ENCODE measurements around the gene FRS3. TPM values are rescaled to one million over a fixed set of nuclear protein-coding genes. Genes with fewer than 3 reads are reported as not detected.

The FRS3 gene
- total and polyA plus RNA-seq, 2 of the 13 experiments (the other 11 are each of a cell fraction or from before 2014, with no cell fraction given): 3.0 to 7.4 TPM

GRCh38 chr6:41787219-41787917 lies 7.7 kb upstream of the FRS3 start, which contains the start of gene TOMM6 (continued):
- TF ChIP-seq ATF7-NPFF (CRISPR knock-in tag; IDR thresholded peaks at IDR 0.05; ENCODE audit: low read depth) (peak; percentile 72; the same call in 1 of the 2 replicates), ZBTB46 (CRISPR knock-in tag; IDR thresholded peaks at IDR 0.05; ENCODE audit: borderline replicate concordance) (no peak), REL (CRISPR knock-in tag; conservative IDR thresholded peaks at IDR 0.05) (peak; percentile 48; the same call in 1 of the 2 replicates), ZNF558 (CRISPR knock-in tag; IDR thresholded peaks at IDR 0.05; ENCODE audit: borderline replicate concordance) (no peak), ZNF234 (CRISPR knock-in tag; conservative IDR thresholded peaks at IDR 0.05) (no peak), HNRNPL (IDR thresholded peaks at IDR 0.05; ENCODE audit: low read depth, low read length) (0 out of 2 replicates have a peak, but pooled peaks have one; percentile 30), ZNF335 (CRISPR knock-in tag; IDR thresholded peaks at IDR 0.05) (no peak; the same call in 1 of the 2 replicates), ZNF354B (CRISPR knock-in tag; IDR thresholded peaks at IDR 0.05) (peak; percentile 91; the same call in 1 of the 2 replicates), NR2F6 (IDR thresholded peaks at IDR 0.05) (no peak), NR2F6 (CRISPR knock-in tag; IDR thresholded peaks at IDR 0.05) (peak; percentile 63; the same call in 1 of the 2 replicates), ZFY (CRISPR knock-in tag; IDR thresholded peaks at IDR 0.05) (peak; percentile 96), RXRB (CRISPR knock-in tag; IDR thresholded peaks at IDR 0.05; ENCODE audit: borderline replicate concordance) (peak; percentile 79; the same call in 1 of the 2 replicates), JDP2 (CRISPR knock-in tag; IDR thresholded peaks at IDR 0.05; ENCODE audit: borderline replicate concordance) (no peak), FOXK1 (CRISPR knock-in tag; IDR thresholded peaks at IDR 0.05; ENCODE audit: borderline replicate concordance, low read depth) (peak; percentile 93; the same call in 1 of the 2 replicates), YY1 (IDR thresholded peaks at IDR 0.05; ENCODE audit: insufficient read depth, insufficient replicate concordance, low read depth, low read length) (peak; percentile 96), TEAD3 (CRISPR knock-in tag; optimal IDR thresholded peaks at IDR 0.05; ENCODE audit: borderline replicate concordance) (peak; percentile 69), SOX13 (IDR thresholded peaks at IDR 0.05) (no peak), SOX13 (CRISPR knock-in tag; conservative IDR thresholded peaks at IDR 0.05 in 1 of 2, IDR thresholded peaks at IDR 0.05 in 1 of 2) (peak in 1 of 2 experiments; percentile 68; a peak in 3 of 4 replicates), PPARG (CRISPR knock-in tag; conservative IDR thresholded peaks at IDR 0.05) (no peak; the same call in 1 of the 2 replicates), TCF7L2 (IDR thresholded peaks at IDR 0.05; ENCODE audit: low read depth, low read length) (no peak), KDM5A (IDR thresholded peaks at IDR 0.05; ENCODE audit: borderline replicate concordance, low read length) (peak; percentile 95), KLF12 (CRISPR knock-in tag; IDR thresholded peaks at IDR 0.05; ENCODE audit: borderline replicate concordance) (0 out of 2 replicates have a peak, but pooled peaks have one; percentile 57), MIXL1 (CRISPR knock-in tag; IDR thresholded peaks at IDR 0.05) (peak; percentile 79), ZFAT (CRISPR knock-in tag; conservative IDR thresholded peaks at IDR 0.05) (no peak)
- TF ChIP-seq, protein P1, sequence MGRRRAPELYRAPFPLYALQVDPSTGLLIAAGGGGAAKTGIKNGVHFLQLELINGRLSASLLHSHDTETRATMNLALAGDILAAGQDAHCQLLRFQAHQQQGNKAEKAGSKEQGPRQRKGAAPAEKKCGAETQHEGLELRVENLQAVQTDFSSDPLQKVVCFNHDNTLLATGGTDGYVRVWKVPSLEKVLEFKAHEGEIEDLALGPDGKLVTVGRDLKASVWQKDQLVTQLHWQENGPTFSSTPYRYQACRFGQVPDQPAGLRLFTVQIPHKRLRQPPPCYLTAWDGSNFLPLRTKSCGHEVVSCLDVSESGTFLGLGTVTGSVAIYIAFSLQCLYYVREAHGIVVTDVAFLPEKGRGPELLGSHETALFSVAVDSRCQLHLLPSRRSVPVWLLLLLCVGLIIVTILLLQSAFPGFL (CRISPR knock-in tag; IDR thresholded peaks at IDR 0.05): no peak
- TF ChIP-seq, protein P2, sequence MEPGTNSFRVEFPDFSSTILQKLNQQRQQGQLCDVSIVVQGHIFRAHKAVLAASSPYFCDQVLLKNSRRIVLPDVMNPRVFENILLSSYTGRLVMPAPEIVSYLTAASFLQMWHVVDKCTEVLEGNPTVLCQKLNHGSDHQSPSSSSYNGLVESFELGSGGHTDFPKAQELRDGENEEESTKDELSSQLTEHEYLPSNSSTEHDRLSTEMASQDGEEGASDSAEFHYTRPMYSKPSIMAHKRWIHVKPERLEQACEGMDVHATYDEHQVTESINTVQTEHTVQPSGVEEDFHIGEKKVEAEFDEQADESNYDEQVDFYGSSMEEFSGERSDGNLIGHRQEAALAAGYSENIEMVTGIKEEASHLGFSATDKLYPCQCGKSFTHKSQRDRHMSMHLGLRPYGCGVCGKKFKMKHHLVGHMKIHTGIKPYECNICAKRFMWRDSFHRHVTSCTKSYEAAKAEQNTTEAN (CRISPR knock-in tag; conservative IDR thresholded peaks at IDR 0.05): 0 out of 2 replicates have a peak, but pooled peaks have one; percentile 33
- TF ChIP-seq, protein P3, sequence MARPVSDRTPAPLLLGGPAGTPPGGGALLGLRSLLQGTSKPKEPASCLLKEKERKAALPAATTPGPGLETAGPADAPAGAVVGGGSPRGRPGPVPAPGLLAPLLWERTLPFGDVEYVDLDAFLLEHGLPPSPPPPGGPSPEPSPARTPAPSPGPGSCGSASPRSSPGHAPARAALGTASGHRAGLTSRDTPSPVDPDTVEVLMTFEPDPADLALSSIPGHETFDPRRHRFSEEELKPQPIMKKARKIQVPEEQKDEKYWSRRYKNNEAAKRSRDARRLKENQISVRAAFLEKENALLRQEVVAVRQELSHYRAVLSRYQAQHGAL (CRISPR knock-in tag; IDR thresholded peaks at IDR 0.05; ENCODE audit: not compliant biosample characterization): peak; percentile 74
